GF-D8 (cell line): Measurements from ENCODE around the gene ITIH6.
A peak's percentile ranks its signal among the peaks of the same experiment; 100 is the strongest.
"Not testable (repeated sequence)": the region's sequence is repeated elsewhere in the genome, so short reads cannot be mapped to it uniquely, and the experiment has no call there.

Experiments
- DNase-seq: peaks from one replicate; lab custom pipeline; 2025; lab: John Stamatoyannopoulos, UW

Gene ITIH6

GRCh38 chrX:54798137-54798536 lies at the start of gene ITIH6:
ITIH6 (minus strand) TSS chrX:54798255; CDS start chrX:54798210, 45 bp downstream.
- no peak for DNase-seq

- not testable (repeated sequence) for DNase-seq
Measured at GRCh38 chrX:54847700-54848099, 49.6 kb upstream of the ITIH6 start.

DNA sequence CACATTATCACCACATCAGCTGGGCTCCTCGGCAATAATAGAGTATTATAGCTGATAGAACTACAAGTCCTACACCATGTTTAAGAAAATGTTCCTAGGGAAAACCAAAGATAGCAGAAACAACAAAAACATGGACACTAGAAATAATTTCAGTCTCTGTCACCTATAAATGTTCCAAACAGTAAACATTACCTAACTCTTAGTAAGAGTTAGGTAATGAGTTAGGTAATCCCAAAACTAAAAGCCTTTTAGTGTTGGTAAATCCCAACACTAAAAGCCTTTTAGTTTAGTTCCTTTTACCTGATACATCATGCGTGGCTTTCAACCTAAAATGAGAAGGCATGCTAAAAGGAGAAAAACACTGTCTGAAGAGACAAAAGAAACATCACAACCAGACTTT lies 45.0 kb upstream of the ITIH6 start:
- DNase-seq: no peak

DNA sequence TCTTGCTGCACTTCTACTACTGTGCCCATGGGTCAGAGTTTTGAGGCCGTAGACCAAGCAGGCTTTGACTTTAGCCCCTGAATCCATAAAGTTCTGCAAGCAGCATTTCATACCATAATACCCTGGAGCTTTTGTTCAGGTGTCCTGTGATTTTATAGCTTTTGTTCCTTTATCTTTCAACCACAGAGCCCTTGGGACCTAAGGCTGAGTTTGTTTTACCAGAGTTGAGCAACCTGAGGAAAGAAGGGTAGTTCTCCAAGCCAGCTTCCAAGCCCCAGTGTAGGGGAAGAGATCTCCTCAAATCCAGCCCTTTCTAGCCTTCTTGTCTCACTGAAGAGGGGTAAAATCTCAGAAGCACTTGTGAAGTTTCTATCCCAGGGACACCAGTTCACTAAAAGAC lies 44.6 kb upstream of the ITIH6 start:
- no peak for DNase-seq

DNA sequence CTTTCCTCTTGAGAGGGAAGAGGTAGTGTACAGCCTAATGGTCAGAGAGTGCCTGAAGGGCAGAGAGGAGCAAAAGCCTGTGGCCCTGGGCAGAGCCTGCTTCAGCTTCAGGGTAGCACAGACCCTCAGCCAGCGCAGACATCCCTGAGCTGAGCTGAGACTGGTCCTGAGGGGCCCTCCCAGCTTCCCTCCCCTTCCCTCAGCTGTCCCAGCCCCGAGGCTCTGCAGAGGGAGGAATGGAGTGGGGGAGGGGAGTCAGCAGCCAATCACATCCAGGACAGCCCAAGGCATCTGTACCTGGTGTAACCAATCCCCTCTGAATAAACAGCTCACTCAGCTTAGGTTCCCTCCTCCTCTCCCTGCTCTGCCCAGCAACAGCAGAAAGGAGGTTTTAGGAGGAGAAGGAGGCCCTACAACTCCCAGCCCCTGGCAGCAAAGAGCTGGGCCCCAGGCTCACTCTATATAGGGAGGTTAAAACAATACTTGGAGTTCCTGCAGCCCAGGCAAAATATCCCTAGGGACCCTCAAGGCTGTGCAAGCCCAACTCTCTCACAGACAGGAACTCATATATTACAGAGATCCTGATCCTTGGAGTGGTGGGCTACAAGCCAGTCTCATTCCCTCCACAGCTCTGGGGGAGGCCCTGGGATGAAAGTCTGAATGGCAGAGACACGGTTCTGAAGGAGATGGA lies 43.3 kb upstream of the ITIH6 start:
- DNase-seq: not testable (repeated sequence)

GRCh38 chrX:54838583-54838982 lies 40.5 kb upstream of the ITIH6 start:
- DNase-seq: no peak

- DNase-seq: no peak
Measured at GRCh38 chrX:54826598-54826997, 28.5 kb upstream of the ITIH6 start.

- no peak for DNase-seq
Measured at GRCh38 chrX:54825716-54826438, 27.8 kb upstream of the ITIH6 start.

DNA sequence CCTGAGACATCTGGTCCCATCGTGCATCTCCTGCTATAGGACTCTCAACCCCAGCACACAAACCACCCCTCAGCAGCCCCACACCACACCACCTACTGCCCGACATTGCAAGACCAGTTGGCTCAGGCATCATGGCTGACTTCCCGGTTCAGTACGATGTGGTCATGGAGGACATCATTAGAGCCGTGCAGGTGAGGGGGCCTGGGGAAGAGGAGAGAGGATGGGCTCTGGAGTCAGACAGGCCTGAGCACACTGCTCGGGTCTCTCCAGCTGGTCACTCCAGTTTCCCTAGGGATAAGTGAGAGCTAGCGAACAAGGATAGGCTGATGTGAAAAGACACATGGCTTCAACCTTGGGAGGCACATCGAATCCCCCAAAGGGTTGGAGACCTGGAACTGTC lies 26.7 kb upstream of the ITIH6 start:
- no peak for DNase-seq

DNA sequence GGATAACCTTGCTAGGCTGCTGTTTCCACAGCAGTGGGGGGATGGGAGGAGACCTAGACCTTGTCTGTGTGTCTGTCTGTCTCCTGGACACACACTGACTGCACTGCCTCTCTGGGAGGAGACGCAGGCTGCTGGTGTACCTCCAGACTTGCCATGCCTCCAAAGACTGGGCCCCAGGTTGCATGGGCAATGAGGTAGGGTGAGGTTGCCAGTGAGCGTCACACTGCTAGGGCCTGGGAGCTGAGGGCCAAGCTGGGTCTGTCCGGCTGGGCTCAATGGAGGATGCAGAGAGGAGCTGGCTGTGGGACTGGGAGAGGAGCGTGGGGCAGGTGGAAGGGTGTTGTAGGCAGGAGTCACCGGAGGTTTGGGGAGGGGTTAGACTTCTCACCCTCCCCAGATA lies 26.1 kb upstream of the ITIH6 start:
- no peak for DNase-seq

- DNase-seq: no peak
Measured at GRCh38 chrX:54821310-54821709, 23.3 kb upstream of the ITIH6 start.

- no peak for DNase-seq
Measured at GRCh38 chrX:54820737-54821136, 22.7 kb upstream of the ITIH6 start.

DNA sequence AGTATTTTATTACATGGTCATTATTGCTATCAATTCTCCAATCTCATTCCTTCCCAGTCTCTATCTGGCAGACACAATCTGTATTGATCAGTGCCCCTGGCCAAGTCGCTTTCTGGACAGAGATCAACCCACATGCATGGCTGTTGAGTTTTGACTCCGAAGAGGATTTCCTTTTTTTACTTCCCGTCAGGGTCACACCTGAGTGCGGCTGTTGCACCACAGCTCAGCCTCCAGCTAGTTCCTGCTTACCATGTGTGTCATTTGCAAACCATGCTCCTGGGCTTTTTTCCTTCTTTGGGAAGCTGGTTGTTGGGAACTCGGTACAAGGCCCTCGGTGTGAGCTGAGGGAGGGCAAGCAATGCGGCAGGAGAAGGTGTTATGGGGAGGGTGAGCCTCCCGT lies 21.1 kb upstream of the ITIH6 start:
- no peak for DNase-seq

DNA sequence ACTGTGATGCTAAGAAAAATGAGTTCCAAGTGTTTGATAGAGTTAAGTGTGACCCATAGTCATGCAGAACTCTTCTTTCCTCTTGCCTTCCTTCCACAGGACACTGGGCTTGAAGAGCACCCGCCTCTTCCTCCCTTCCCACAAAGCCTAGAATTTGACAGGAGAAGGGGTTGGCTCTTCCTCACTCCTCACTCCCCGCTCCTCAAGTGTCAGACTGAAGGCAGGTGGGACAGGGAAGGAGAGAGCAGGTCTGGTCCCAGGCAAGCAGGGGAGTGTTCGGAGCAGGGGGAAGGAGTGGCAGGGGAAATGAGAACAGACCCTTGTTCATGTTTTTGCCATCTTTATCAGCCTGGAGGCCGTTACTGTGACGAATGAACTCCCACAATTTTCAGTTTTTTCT lies 20.2 kb upstream of the ITIH6 start:
- no peak for DNase-seq

- DNase-seq: no peak
Measured at GRCh38 chrX:54817220-54817820, 19.3 kb upstream of the ITIH6 start.

DNA sequence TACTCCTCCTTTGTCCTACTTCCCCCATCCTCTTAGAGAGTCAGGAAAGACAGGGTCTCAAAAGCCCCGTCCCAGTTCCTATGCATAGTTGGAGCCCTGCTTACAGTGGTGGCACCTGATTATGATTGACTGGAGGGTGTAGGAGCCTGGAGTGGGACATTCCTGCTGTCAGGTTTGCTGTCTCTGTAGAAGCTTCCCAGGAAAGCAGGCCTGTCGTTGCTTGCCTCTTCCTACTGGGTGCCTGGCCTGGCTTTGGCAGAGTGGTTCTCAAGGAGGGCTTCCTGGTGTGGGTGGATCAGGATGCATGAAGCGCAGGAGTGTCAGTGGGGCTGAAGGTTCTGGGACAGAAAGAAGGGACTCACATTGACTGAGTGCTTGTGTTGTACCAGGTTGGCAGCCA lies 14.3 kb upstream of the ITIH6 start:
- no peak for DNase-seq

- no peak for DNase-seq
Measured at GRCh38 chrX:54811301-54811885, 13.3 kb upstream of the ITIH6 start.

DNA sequence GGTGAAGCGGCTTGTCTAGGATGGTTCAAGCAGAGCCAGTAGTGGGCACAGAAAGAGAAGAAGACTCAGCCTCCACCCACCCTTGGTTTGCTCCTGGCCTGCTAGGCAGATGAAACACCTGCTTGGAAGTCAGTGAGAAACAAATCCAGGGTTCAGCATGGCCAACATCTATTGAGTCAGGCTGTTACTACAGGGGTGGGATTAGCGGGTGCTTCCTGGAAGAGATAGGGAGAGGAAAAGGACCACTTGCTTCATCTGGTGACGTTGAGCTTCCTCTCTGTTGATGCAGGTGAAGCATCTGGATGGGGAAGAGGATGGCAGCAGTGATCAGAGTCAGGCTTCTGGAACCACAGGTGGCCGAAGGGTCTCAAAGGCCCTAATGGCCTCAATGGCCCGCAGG lies 12.5 kb upstream of the ITIH6 start:
- no peak for DNase-seq

- peak; percentile 73 for DNase-seq
Measured at GRCh38 chrX:54808605-54809483, 10.8 kb upstream of the ITIH6 start.

DNA sequence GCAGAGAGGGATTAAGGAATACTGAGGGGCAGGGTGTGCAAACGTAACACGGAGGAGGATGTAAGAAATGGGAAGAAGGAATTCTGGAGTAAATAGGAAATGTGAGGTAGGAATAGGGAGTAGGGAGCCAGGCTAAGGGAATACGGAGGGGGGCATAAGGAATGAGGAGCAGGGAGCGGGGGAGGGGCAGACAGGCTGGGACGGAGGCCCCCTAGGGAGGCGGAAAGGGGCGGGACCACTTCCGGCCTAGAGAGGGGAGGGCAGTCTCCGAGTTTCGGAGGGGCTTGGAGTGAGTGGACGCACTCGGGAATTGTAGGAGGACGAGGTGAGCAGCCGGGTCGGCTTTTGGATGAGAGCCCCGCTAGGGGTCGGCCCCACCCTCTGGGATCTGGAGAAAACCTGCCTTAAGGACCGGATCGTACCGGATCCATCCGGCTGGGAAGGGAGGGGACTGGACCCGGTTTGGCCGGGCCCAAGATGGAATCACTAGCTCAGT lies 10.1 kb upstream of the ITIH6 start:
- DNase-seq: no peak

GRCh38 chrX:54807524-54808108 lies 9.6 kb upstream of the ITIH6 start, which contains the start of gene MAGED2:
MAGED2 (plus strand) TSS chrX:54807745; CDS start chrX:54809332, 1,587 bp downstream.
- no peak for DNase-seq
